Heart right ventricle (tissue), 16 donors: ENCODE data around the gene SMYD3. TPM values are rescaled to one million over a fixed set of nuclear protein-coding genes. Genes with fewer than 3 reads are reported as not detected.

Experiments
- ATAC-seq, 8 donors: fragments of 200-7000 bp; cut with Tn5 transposase; one replicate each; pipeline ENCODE4 v1.9.1; 2020; ENCODE audit warnings: mild to moderate bottlenecking in 8 of 8, moderate library complexity in 8 of 8, moderate number of reproducible peaks in 1 of 8
- DNase-seq, 2 donors: peaks; one replicate each; pipeline ENCODE4 v3.0.0-alpha.2; 2020
- H3K27ac ChIP-seq, 10 donors: fragments of 200-600 bp; sonication (generic) in 2 of 10; one replicate each; pipeline versions ENCODE4 v1.5.0 to v1.8.0; 2020 to 2022; ENCODE audit warnings: mild to moderate bottlenecking in 3 of 10
- H3K27me3 ChIP-seq, 7 donors: fragments of 200-600 bp; one replicate each; pipeline ENCODE4 v1.8.0; 2021 to 2022; ENCODE audit warnings: mild to moderate bottlenecking in 2 of 7
- H3K36me3 ChIP-seq, 9 donors: fragments of 200-600 bp; sonication (generic) in 1 of 9; one replicate each; pipeline versions ENCODE4 v1.5.0 to v1.8.0; 2020 to 2022; ENCODE audit warnings: mild to moderate bottlenecking in 2 of 9
- H3K4me1 ChIP-seq, 9 donors: fragments of 200-600 bp; sonication (generic) in 1 of 9; one replicate each; pipeline versions ENCODE4 v1.5.0 to v1.8.0; 2020 to 2022; ENCODE audit warnings: mild to moderate bottlenecking in 4 of 9
- H3K4me3 ChIP-seq, 10 donors: fragments of 200-600 bp; sonication (generic) in 2 of 10; one replicate each; pipeline versions ENCODE4 v1.5.0 to v1.8.0; 2020 to 2022; ENCODE audit warnings: mild to moderate bottlenecking in 7 of 10, moderate library complexity in 2 of 10
- H3K9me3 ChIP-seq, 11 donors: fragments of 200-600 bp in 10 of 11; sonication (generic) in 2 of 11; one replicate each; pipeline versions ENCODE4 v1.5.0 to v1.8.0; 2013 to 2022; ENCODE audit warnings: mild to moderate bottlenecking in 2 of 11, control low read depth in 1 of 11, moderate library complexity in 1 of 11
- WGBS, 2 donors: extraction: QIAGEN DNeasy Blood & Tissue Kit; methylation state at CpG; one replicate each; pipeline ENCODE4 v1.1.7; 2013; ENCODE audit warnings: inconsistent platforms in 1 of 2; 5-methylcytosine and 5-hydroxymethylcytosine counted together
- intact Hi-C, 10 donors: fragments of 100-400 bp; cut with DNase I; formaldehyde crosslinking; loops; one replicate each; pipeline versions ENCODE4 v1.11.1 to v1.14.2; 2022
- polyA plus RNA-seq, 2 donors: library from polyadenylated mRNA; stranded (reverse); fragments of 200-250 nt; gene quantifications; one replicate each; pipeline ENCODE4 v1.2.3, GENCODE V29; 2013
- total RNA-seq, 10 donors: library from RNA; stranded (reverse); fragmentation: NEBNext Ultra II Directional in 3 of 10; extraction: Animal tissue kit (Norgen Biotek cat#: 25700) in 3 of 10; gene quantifications; one replicate each; pipeline versions ENCODE4 v1.2.1 to v1.2.4, GENCODE V29; 2021 to 2023
- TF ChIP-seq, protein P1 (sequence below), 9 donors: fragments of 200-600 bp; sonication (generic) in 2 of 9; IDR thresholded peaks; one replicate each; pipeline versions ENCODE4 v1.5.0 to v1.8.0; 2021 to 2022; ENCODE audit warnings: antibody characterized with exemption in 9 of 9, mild to moderate bottlenecking in 5 of 9, moderate library complexity in 1 of 9
- donor health status: Arrhythmogenic right ventricular cardiomyopathy.
- donor health status: ischemic (EF 13 %, LVEDD 7.1; RV severe dilation, severe dysfunction).
- donor health status: healthy with polysubstance abuse.
- donor health status: DM: no; HTN: yes; CAD: no.
- donor health status: DM: no; HTN: no; CAD: no.
- donor health status: ischemic (EF 25% LVEDD 6.9; RV normal size, moderate dysfunction).
- donor health status: ischemic (EF 25% LVEDD 5.7; RV mildly dilated, moderate dysfunction).
- donor health status: healthy.
- donor health status: DM: yes; HTN: yes; CAD: no.
- donor health status: Ischemic cardiomyopathy.
- donor health status: ischemic (EF 35%, LVEDD 5.7; RV mildly dilated, moderate dysfunction).
- donor health status: nonischemic (EF 11% LVEDD 7.7; RV severe dilation, severe dysfunction).
- donor health status: DM: yes; HTN: yes; CAD: no.
- donor health status: PGD.
- donor health status: ischemic (EF 29% LVEDD 5.4; RV normal size, mild dysfunction).
- donor health status: nonischemic (EF 23%, LVEDD 6.1; RV moderate dilation, normal function).

SMYD3 gene
- total and polyA plus RNA-seq, 12 donors = 5.9 to 13.9 (median 8.1) TPM

DNA sequence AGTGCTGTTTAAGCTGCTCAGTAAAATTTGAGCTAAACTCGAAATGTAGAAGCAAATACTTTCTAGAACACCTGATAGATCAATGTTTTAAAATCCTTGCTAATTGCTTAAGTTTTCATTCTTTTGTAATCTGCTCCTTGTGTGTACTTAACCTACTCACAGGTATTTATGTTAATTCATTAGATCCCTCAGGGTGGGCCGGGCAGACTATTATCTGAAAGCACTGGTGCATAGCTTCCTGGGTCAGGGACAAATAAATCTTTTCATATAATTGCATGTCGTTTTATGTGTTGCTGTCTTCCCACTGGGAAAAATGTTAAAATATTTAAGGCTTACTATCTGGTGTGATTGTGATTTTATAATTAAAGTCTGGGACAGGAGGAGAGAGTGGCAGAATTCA is 440.5 kb downstream of the SMYD3 start:
- H3K9me3 ChIP-seq = no peaks in the 10 kb centered on the region
- intact Hi-C loops = no loop called here
- no peak for DNase-seq
- H3K4me1 ChIP-seq = peaks cover 0 to 9% (median 0%) of the 10 kb centered on the region in 9 donors
- no peak overlapping the region for H3K27ac ChIP-seq
- no peak for ATAC-seq
- H3K27me3 ChIP-seq = no peaks in the 10 kb centered on the region
- no peak overlapping the region for H3K4me3 ChIP-seq
- H3K36me3 ChIP-seq = no peaks in the 10 kb centered on the region
- TF ChIP-seq, protein P1, sequence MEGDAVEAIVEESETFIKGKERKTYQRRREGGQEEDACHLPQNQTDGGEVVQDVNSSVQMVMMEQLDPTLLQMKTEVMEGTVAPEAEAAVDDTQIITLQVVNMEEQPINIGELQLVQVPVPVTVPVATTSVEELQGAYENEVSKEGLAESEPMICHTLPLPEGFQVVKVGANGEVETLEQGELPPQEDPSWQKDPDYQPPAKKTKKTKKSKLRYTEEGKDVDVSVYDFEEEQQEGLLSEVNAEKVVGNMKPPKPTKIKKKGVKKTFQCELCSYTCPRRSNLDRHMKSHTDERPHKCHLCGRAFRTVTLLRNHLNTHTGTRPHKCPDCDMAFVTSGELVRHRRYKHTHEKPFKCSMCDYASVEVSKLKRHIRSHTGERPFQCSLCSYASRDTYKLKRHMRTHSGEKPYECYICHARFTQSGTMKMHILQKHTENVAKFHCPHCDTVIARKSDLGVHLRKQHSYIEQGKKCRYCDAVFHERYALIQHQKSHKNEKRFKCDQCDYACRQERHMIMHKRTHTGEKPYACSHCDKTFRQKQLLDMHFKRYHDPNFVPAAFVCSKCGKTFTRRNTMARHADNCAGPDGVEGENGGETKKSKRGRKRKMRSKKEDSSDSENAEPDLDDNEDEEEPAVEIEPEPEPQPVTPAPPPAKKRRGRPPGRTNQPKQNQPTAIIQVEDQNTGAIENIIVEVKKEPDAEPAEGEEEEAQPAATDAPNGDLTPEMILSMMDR (IDR thresholded peaks at IDR 0.05) = no peak
- WGBS, 2 donors = 89 to 91% methylated on average over 3 of the region's 3 CpGs

DNA sequence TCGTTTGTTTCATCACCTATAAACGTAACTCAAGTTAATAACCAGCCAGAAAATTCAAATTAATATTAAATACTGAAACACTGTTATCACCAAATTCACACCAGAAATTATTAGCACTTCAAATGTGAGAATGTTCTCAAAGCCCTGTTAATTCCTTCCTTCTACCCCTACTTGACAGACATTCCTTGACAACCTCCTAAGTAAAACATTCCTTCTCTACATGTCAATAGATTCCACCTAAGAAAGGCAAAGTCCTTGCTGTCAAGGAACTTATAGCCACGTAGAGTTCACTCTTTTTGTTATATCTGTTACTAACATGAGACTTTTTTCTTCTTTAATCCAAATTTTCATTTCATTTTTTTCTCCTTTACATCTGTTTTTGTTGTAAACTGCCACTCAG is 441.5 kb downstream of the SMYD3 start:
- no peaks in the 10 kb centered on the region for H3K9me3 ChIP-seq
- DNase-seq (no peak), ATAC-seq (no peak)
- no peaks in the 10 kb centered on the region for H3K27me3 ChIP-seq
- WGBS, 2 donors = 93% methylated on average over 3 of the region's 3 CpGs
- no peaks in the 10 kb centered on the region for H3K36me3 ChIP-seq
- no peak overlapping the region for H3K4me3 ChIP-seq
- H3K4me1 ChIP-seq = peaks cover 0 to 9% (median 0%) of the 10 kb centered on the region in 9 donors
- intact Hi-C loops = no loop called here
- H3K27ac ChIP-seq = no peak overlapping the region
- TF ChIP-seq, protein P1 (IDR thresholded peaks at IDR 0.05) = no peak

DNA sequence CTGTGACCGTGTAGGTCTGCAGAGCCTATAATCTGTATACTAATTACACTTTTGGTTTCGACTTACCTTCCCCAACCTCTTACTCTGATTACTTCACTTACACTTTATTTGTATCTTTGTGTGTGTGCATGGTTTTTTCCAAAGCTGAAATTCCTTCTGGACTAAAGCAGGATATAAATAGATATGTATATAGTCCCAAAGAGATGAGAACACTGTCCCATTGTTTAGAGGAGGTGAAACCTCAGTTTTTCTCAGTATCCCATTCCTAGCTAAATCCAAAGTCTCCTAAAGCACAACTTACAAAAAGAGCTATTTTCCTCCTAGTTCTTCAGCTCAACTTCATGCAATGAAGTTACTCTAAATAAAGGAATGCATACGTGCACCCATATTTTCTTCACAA is 442.2 kb downstream of the SMYD3 start:
- ATAC-seq (no peak), DNase-seq (no peak)
- no peak overlapping the region for H3K27ac ChIP-seq
- no peak overlapping the region for H3K4me3 ChIP-seq
- no peaks in the 10 kb centered on the region for H3K36me3 ChIP-seq
- TF ChIP-seq, protein P1 (IDR thresholded peaks at IDR 0.05) = no peak
- intact Hi-C loops = no loop called here
- peaks cover 0 to 9% (median 0%) of the 10 kb centered on the region in 9 donors for H3K4me1 ChIP-seq
- no peaks in the 10 kb centered on the region for H3K27me3 ChIP-seq
- no peaks in the 10 kb centered on the region for H3K9me3 ChIP-seq
- WGBS, 2 donors = 70 to 72% methylated on average over 3 of the region's 3 CpGs

DNA sequence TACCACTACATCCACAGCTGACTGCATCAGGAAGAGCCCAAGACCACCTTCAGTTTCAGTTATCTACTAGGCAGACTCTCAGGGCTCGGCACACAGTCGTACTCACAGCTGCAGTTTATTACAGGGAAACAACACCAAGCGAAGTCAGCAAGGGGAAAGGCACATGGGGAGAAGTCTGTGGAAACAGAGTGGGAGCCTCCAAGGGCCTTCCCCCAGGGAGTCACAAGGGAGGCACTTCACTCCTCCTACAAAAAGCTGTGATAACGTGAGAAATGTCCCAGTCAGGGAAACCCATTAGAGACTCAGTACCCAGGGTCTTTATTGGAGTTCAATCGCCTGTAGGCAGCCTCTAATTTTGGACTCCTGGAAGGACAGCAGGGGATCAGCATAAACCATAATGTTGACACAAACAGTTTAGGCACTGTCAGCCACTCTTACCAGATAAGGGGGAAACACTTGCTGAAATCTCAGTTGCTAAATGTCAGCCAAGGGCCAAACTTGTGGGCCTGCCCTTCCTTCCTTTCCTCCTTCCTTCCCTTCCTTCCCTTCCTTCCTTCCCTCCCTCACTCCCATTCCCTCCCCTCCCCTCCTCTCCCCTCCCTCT is 444.0 kb downstream of the SMYD3 start:
- WGBS, 2 donors = 69 to 77% methylated on average over 5 of the region's 5 CpGs
- DNase-seq (peak in 1 of 2 donors; percentile 8), ATAC-seq (peak in 3 of 8 donors; percentile 25 to 52 (median 41))
- H3K4me1 ChIP-seq = peaks cover 0 to 9% (median 0%) of the 10 kb centered on the region in 9 donors
- TF ChIP-seq, protein P1 (IDR thresholded peaks at IDR 0.05) = no peak
- H3K27ac ChIP-seq = no peak overlapping the region
- no peaks in the 10 kb centered on the region for H3K36me3 ChIP-seq
- intact Hi-C loops = no loop called here
- H3K4me3 ChIP-seq = no peak overlapping the region
- H3K27me3 ChIP-seq = no peaks in the 10 kb centered on the region
- H3K9me3 ChIP-seq = no peaks in the 10 kb centered on the region
